Measurements from ENCODE around the gene MDFIC. TPM values are rescaled to one million over a fixed set of nuclear protein-coding genes. Genes with fewer than 3 reads are reported as not detected.

The MDFIC gene
- total RNA-seq, 1 donor, result 30.5 TPM

- peaks cover 4% of the 10 kb centered on the region for H3K4me1 ChIP-seq (ENCODE audit: insufficient read depth, low read length)
- no peak overlapping the region for H3K4me3 ChIP-seq (ENCODE audit: low read length)
- H3K9me3 ChIP-seq (ENCODE audit: low read depth, low read length), result no peaks in the 10 kb centered on the region
- no peaks in the 10 kb centered on the region for H3K27me3 ChIP-seq (ENCODE audit: insufficient read depth, low read length)
Measured at GRCh38 chr7:114985116-114985715, 63.3 kb downstream of the MDFIC start.

GRCh38 chr7:114986190-114987180 is 64.6 kb downstream of the MDFIC start:
- Histone ChIP-seq H3K4me1 (ENCODE audit: insufficient read depth, low read length) (no peaks in the 10 kb centered on the region), H3K9me3 (ENCODE audit: low read depth, low read length) (no peaks in the 10 kb centered on the region), H3K4me3 (ENCODE audit: low read length) (no peak overlapping the region), H3K27me3 (ENCODE audit: insufficient read depth, low read length) (no peaks in the 10 kb centered on the region)

DNA sequence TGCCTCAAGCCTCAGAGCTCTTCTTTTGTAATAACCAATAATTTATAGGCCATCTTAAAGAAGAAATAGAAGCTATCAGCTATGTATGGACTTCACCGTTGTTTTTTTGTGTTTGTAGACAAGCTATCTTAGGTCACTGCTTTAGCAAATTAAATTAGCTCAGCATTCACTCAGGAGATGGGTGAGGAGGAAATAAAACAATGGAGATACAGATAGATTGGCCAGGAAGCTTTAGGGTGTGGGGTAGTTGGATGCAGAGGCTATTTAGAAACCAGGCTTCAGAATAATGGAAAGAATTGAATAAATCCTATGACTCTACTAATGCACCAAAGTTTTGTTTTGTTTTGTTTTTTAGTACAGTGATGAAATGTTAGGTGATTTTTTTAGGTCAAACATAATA is 66.1 kb downstream of the MDFIC start:
- H3K27me3 ChIP-seq (ENCODE audit: insufficient read depth, low read length), result no peaks in the 10 kb centered on the region
- no peaks in the 10 kb centered on the region for H3K4me1 ChIP-seq (ENCODE audit: insufficient read depth, low read length)
- no peaks in the 10 kb centered on the region for H3K9me3 ChIP-seq (ENCODE audit: low read depth, low read length)
- no peak overlapping the region for H3K4me3 ChIP-seq (ENCODE audit: low read length)

DNA sequence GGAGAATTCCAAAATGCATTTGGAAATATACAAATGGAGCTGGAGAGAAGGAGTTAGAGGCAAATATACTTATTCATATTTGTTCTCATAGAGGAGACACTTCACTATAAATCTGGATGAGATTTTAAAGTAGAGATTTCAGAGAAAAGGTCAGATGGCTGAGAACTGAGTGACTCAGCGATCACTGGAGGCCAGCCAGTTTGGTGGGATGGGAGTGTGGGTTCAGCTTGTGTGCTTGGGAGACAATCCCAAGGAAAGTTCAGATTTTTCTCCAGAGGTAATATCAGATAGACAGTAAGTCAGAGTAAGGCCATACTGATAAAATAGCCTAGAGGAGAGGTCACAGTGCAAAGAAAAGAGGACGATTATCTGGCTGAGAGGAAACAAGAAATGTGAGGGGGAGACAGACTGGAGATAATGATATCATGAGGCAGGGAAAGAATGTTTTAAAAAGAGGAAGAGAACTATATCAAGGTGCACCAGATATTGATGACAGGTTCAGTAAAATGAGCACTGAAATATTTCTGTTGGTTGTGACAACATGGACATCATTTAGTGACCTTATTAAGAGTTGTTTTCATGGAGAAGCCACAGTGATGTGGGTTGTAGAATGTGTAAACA is 67.0 kb downstream of the MDFIC start:
- no peaks in the 10 kb centered on the region for H3K27me3 ChIP-seq (ENCODE audit: insufficient read depth, low read length)
- no peaks in the 10 kb centered on the region for H3K4me1 ChIP-seq (ENCODE audit: insufficient read depth, low read length)
- H3K9me3 ChIP-seq (ENCODE audit: low read depth, low read length), result no peaks in the 10 kb centered on the region
- H3K4me3 ChIP-seq (ENCODE audit: low read length), result no peak overlapping the region

- no peaks in the 10 kb centered on the region for H3K9me3 ChIP-seq (ENCODE audit: low read depth, low read length)
- no peak overlapping the region for H3K4me3 ChIP-seq (ENCODE audit: low read length)
- H3K4me1 ChIP-seq (ENCODE audit: insufficient read depth, low read length), result no peaks in the 10 kb centered on the region
- no peaks in the 10 kb centered on the region for H3K27me3 ChIP-seq (ENCODE audit: insufficient read depth, low read length)
Measured at GRCh38 chr7:114989531-114989930, 67.6 kb downstream of the MDFIC start.

- H3K4me1 ChIP-seq (ENCODE audit: insufficient read depth, low read length), result peaks cover 6% of the 10 kb centered on the region
- H3K27me3 ChIP-seq (ENCODE audit: insufficient read depth, low read length), result no peaks in the 10 kb centered on the region
- no peaks in the 10 kb centered on the region for H3K9me3 ChIP-seq (ENCODE audit: low read depth, low read length)
- H3K4me3 ChIP-seq (ENCODE audit: low read length), result no peak overlapping the region
Measured at GRCh38 chr7:114997487-114998404, 75.9 kb downstream of the MDFIC start.

DNA sequence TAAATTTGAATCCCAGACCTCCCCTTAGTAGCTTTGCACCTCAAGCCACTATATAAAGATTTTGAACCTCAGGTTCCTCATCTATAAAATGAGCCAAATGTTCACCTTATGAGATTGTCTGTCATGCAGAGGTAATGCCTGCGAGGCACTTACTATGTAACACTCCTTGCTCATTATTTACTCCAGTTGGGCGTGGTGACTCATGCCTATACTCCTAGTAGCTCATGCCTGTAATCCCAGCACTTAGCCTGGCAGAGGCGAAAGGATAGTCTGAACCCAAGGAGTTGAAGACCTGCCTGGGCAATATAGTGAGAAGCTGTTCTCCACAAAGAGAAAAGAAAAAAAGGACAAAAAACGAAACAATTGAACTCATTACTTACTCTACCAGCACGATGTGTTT is 82.2 kb downstream of the MDFIC start:
- no peaks in the 10 kb centered on the region for H3K9me3 ChIP-seq (ENCODE audit: low read depth, low read length)
- H3K4me3 ChIP-seq (ENCODE audit: low read length), result no peak overlapping the region
- peaks cover 18% of the 10 kb centered on the region for H3K4me1 ChIP-seq (ENCODE audit: insufficient read depth, low read length)
- no peaks in the 10 kb centered on the region for H3K27me3 ChIP-seq (ENCODE audit: insufficient read depth, low read length)

DNA sequence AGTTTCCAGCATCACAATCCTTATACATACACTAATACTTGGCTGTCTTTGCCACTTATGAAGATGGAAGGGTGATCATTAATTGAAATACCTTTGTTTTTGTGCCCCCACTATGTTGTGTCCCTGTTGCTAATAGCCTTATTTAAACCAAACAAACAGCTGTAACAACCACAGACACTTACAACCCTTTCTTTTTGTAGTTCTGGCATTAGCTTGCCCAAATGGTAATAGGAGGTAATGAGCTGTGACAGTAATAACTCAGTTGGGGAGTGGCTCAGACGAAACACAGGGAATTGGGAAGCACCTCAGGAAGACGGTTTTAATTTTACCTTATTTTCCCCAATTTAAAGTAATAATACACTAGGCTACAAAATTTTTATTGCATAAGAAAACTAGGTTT is 83.4 kb downstream of the MDFIC start:
- H3K4me3 ChIP-seq (ENCODE audit: low read length), result no peak overlapping the region
- H3K27me3 ChIP-seq (ENCODE audit: insufficient read depth, low read length), result no peaks in the 10 kb centered on the region
- H3K4me1 ChIP-seq (ENCODE audit: insufficient read depth, low read length), result peaks cover 27% of the 10 kb centered on the region
- H3K9me3 ChIP-seq (ENCODE audit: low read depth, low read length), result no peaks in the 10 kb centered on the region

DNA sequence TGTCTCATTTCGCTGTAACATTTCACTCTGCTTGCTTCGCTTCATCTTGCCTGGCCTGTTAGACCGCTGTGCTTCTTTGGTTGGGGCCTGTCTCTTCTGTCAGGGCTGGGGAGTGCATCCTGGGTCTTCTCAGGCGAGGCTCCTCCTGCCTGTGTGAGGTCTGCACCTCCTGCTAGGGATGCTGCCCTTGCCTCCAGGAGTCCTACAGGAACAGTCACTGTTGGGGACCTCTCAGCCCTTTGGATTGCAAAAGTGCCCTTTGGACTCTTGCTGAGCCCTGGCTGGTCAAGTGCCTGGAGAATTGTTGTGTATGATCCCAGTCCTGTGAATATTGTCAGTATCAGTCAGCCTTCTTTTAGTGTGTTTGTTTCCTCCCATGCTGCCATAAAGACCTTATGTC is 84.1 kb downstream of the MDFIC start:
- Histone ChIP-seq H3K9me3 (ENCODE audit: low read depth, low read length) (no peaks in the 10 kb centered on the region), H3K4me1 (ENCODE audit: insufficient read depth, low read length) (peaks cover 29% of the 10 kb centered on the region), H3K27me3 (ENCODE audit: insufficient read depth, low read length) (no peaks in the 10 kb centered on the region), H3K4me3 (ENCODE audit: low read length) (no peak overlapping the region)

- H3K4me3 ChIP-seq (ENCODE audit: low read length), result no peak overlapping the region
Measured at GRCh38 chr7:115007751-115008150, 85.9 kb downstream of the MDFIC start.

DNA sequence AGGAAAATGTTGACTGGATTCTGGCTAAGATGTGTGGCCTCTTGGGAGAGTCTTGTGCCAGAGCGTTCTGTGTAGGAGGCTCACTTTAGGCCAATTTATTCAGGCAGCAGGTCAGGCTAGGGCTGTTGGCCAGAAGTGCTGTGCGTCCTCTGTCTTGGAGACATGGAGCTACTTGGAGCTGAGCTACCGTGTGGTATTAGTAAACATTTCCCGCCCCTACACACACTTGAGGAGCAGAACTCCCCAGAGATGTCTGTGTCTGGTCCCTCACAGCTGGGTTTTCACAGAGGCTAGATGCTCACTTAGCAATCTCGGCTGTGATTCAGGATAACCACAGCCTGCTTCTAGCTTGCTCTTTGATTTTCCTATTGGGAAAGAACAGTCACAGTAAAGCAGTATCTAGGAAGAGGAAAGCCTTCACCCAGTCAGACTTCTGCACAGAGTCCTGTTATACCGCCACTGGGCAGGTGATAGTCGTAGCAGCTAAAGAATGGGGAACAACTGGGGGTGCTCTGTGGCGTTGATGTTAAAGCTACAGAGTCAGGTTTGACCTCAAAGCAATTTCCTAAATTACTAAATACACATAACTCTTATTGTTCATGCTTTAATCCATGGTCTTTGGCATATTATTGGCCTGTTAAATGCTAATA is 86.7 kb downstream of the MDFIC start:
- no peaks in the 10 kb centered on the region for H3K9me3 ChIP-seq (ENCODE audit: low read depth, low read length)
- peaks cover 30% of the 10 kb centered on the region for H3K4me1 ChIP-seq (ENCODE audit: insufficient read depth, low read length)
- no peaks in the 10 kb centered on the region for H3K27me3 ChIP-seq (ENCODE audit: insufficient read depth, low read length)
- no peak overlapping the region for H3K4me3 ChIP-seq (ENCODE audit: low read length)

More at GRCh38 chr7:115007751-115008150, 85.9 kb downstream of the MDFIC start:
- no peaks in the 10 kb centered on the region for H3K27me3 ChIP-seq (ENCODE audit: insufficient read depth, low read length)
- H3K4me1 ChIP-seq (ENCODE audit: insufficient read depth, low read length), result peaks cover 30% of the 10 kb centered on the region
- no peaks in the 10 kb centered on the region for H3K9me3 ChIP-seq (ENCODE audit: low read depth, low read length)

- no peaks in the 10 kb centered on the region for H3K9me3 ChIP-seq (ENCODE audit: low read depth, low read length)
- H3K4me3 ChIP-seq (ENCODE audit: low read length), result no peak overlapping the region
- H3K4me1 ChIP-seq (ENCODE audit: insufficient read depth, low read length), result peaks cover 35% of the 10 kb centered on the region
- no peaks in the 10 kb centered on the region for H3K27me3 ChIP-seq (ENCODE audit: insufficient read depth, low read length)
Measured at GRCh38 chr7:115009139-115009538, 87.2 kb downstream of the MDFIC start.

GRCh38 chr7:115009736-115010440 is 88.0 kb downstream of the MDFIC start:
- Histone ChIP-seq H3K4me3 (ENCODE audit: low read length) (no peak overlapping the region), H3K9me3 (ENCODE audit: low read depth, low read length) (no peaks in the 10 kb centered on the region), H3K4me1 (ENCODE audit: insufficient read depth, low read length) (peaks cover 37% of the 10 kb centered on the region), H3K27me3 (ENCODE audit: insufficient read depth, low read length) (no peaks in the 10 kb centered on the region)

- H3K9me3 ChIP-seq (ENCODE audit: low read depth, low read length), result no peaks in the 10 kb centered on the region
- H3K4me1 ChIP-seq (ENCODE audit: insufficient read depth, low read length), result peaks cover 37% of the 10 kb centered on the region
- H3K27me3 ChIP-seq (ENCODE audit: insufficient read depth, low read length), result no peaks in the 10 kb centered on the region
- no peak overlapping the region for H3K4me3 ChIP-seq (ENCODE audit: low read length)
Measured at GRCh38 chr7:115010441-115010820, 88.5 kb downstream of the MDFIC start.

Data from mononuclear cell (primary cell).